ENCODE results near the gene GNMT. TPM values are rescaled to one million over a fixed set of nuclear protein-coding genes. Genes with fewer than 3 reads are reported as not detected.

The GNMT gene
- total and polyA plus RNA-seq, 2 donors (not counting 1 experiment from before 2014, with no cell fraction given) = 2.0 to 5.9 TPM

GRCh38 chr6:42970871-42971612 is 10.5 kb downstream of the GNMT start:
- H4K20me1 ChIP-seq (ENCODE audit: control insufficient read depth, insufficient read depth, low read length, poor library complexity, severe bottlenecking) = peaks cover 8% of the 10 kb centered on the region
- H3K4me3 Mint-ChIP-seq = no peak overlapping the region
- peaks cover 0 to 52% of the 10 kb centered on the region in 2 experiments for H3K36me3 ChIP-seq (replicated peaks in 1 of 2; ENCODE audit: control extremely low read depth in 1 of 2, control insufficient read depth in 1 of 2, extremely low read depth in 1 of 2, insufficient read depth in 2 of 2, low read length in 1 of 2)
- H3K79me2 ChIP-seq (ENCODE audit: control insufficient read depth, insufficient read depth, low read length) = peaks cover 4% of the 10 kb centered on the region
- ChIA-PET CTCF (no interaction called here), POLR2A (interaction anchor here (0.7 to 0.9 kb wide), 2 partner anchors 10 to 13 kb away, joined by 3 read pairs; partner anchors contain the start of genes GNMT and PPP2R5D)
- H3K9me3 Mint-ChIP-seq (ENCODE audit: insufficient read depth) = no peaks in the 10 kb centered on the region
- H3K27ac ChIP-seq (ENCODE audit: low read length in 2 of 2) = no peak overlapping the region
- H2AFZ ChIP-seq (ENCODE audit: insufficient read depth, low read depth, low read length, poor library complexity, severe bottlenecking) = no peak overlapping the region
- intact Hi-C loops (cut with micrococcal nuclease) = no loop called here
- H3K4me1 Mint-ChIP-seq = peaks cover 10% of the 10 kb centered on the region
- no peaks in the 10 kb centered on the region for H3K4me1 ChIP-seq (ENCODE audit: control insufficient read depth in 2 of 2, insufficient read depth in 2 of 2, low read length in 2 of 2)
- no peaks in the 10 kb centered on the region for H3K27me3 ChIP-seq (replicated peaks in 1 of 4; ENCODE audit: control extremely low read depth in 1 of 4, control insufficient read depth in 3 of 4, insufficient read depth in 4 of 4, low read length in 3 of 4)
- no peak overlapping the region for H3K4me2 ChIP-seq (replicated peaks; ENCODE audit: low read depth, low read length, poor library complexity, severe bottlenecking)
- H3K4me3 ChIP-seq (ENCODE audit: control extremely low read depth in 1 of 5, extremely low read depth in 1 of 5, insufficient read depth in 1 of 5, low read depth in 2 of 5, low read length in 4 of 5) = no peak overlapping the region
- TF ChIP-seq CTCF (IDR thresholded peaks at IDR 0.05) = no peak
- no peak for TF ChIP-seq EZH2 (IDR thresholded peaks at IDR 0.05; ENCODE audit: borderline replicate concordance, insufficient read depth, low read depth, low read length, poor library complexity, severe bottlenecking)
- no peak overlapping the region for H3K9ac ChIP-seq (ENCODE audit: low read length)
- H3K9me3 ChIP-seq (ENCODE audit: control extremely low read depth in 1 of 3, control insufficient read depth in 2 of 3, insufficient read depth in 1 of 3, low read length in 2 of 3) = no peaks in the 10 kb centered on the region
- 17% methylated on average over 1 of the region's 4 CpGs for WGBS (ENCODE audit: insufficient coverage)
- no peak overlapping the region for H3K27ac Mint-ChIP-seq
- DNase-seq (no peak), ATAC-seq (ENCODE audit: low read depth) (no peak)
- no peaks in the 10 kb centered on the region for H3K27me3 Mint-ChIP-seq

GRCh38 chr6:42971746-42972327 is 11.3 kb downstream of the GNMT start:
- H3K9ac ChIP-seq (ENCODE audit: low read length) = no peak overlapping the region
- ATAC-seq (ENCODE audit: low read depth) = no peak
- H3K9me3 ChIP-seq (ENCODE audit: control extremely low read depth in 1 of 3, control insufficient read depth in 2 of 3, insufficient read depth in 1 of 3, low read length in 2 of 3) = no peaks in the 10 kb centered on the region
- Mint-ChIP-seq H3K27me3 (no peaks in the 10 kb centered on the region), H3K4me1 (peaks cover 16% of the 10 kb centered on the region), H3K9me3 (ENCODE audit: insufficient read depth) (no peaks in the 10 kb centered on the region), H3K27ac (no peak overlapping the region), H3K4me3 (no peak overlapping the region)
- peaks cover 5% of the 10 kb centered on the region for H3K79me2 ChIP-seq (ENCODE audit: control insufficient read depth, insufficient read depth, low read length)
- no peak overlapping the region for H3K27ac ChIP-seq (ENCODE audit: low read length in 2 of 2)
- H3K4me2 ChIP-seq (replicated peaks; ENCODE audit: low read depth, low read length, poor library complexity, severe bottlenecking) = no peak overlapping the region
- peaks cover 8% of the 10 kb centered on the region for H4K20me1 ChIP-seq (ENCODE audit: control insufficient read depth, insufficient read depth, low read length, poor library complexity, severe bottlenecking)
- TF ChIP-seq EZH2 (IDR thresholded peaks at IDR 0.05; ENCODE audit: borderline replicate concordance, insufficient read depth, low read depth, low read length, poor library complexity, severe bottlenecking) = no peak
- TF ChIP-seq CTCF (IDR thresholded peaks at IDR 0.05) = no peak
- intact Hi-C loops (cut with micrococcal nuclease) = no loop called here
- DNase-seq = no peak
- ChIA-PET CTCF (no interaction called here), POLR2A (no interaction called here)
- WGBS (ENCODE audit: insufficient coverage) = 89% methylated on average over 3 of the region's 3 CpGs
- no peaks in the 10 kb centered on the region for H3K4me1 ChIP-seq (ENCODE audit: control insufficient read depth in 2 of 2, insufficient read depth in 2 of 2, low read length in 2 of 2)
- H3K36me3 ChIP-seq (replicated peaks in 1 of 2; ENCODE audit: control extremely low read depth in 1 of 2, control insufficient read depth in 1 of 2, extremely low read depth in 1 of 2, insufficient read depth in 2 of 2, low read length in 1 of 2) = peaks cover 0 to 45% of the 10 kb centered on the region in 2 experiments
- no peak overlapping the region for H2AFZ ChIP-seq (ENCODE audit: insufficient read depth, low read depth, low read length, poor library complexity, severe bottlenecking)
- H3K27me3 ChIP-seq (replicated peaks in 1 of 4; ENCODE audit: control extremely low read depth in 1 of 4, control insufficient read depth in 3 of 4, insufficient read depth in 4 of 4, low read length in 3 of 4) = no peaks in the 10 kb centered on the region
- H3K4me3 ChIP-seq (ENCODE audit: control extremely low read depth in 1 of 5, extremely low read depth in 1 of 5, insufficient read depth in 1 of 5, low read depth in 2 of 5, low read length in 4 of 5) = no peak overlapping the region
